Activated CD8-positive, alpha-beta memory T cell treated with anti-CD3 and anti-CD28 coated beads for 4 hours (primary cell): ENCODE measurements around the gene SOX6.

Experiments used
- DNase-seq, 2 donors: peaks; one replicate each; pipeline ENCODE4 v3.0.0-alpha.2; 2020; ENCODE audit warnings: low read depth in 2 of 2

Gene SOX6

GRCh38 chr11:16191212-16191867, 165.0 kb downstream of the SOX6 start:
- DNase-seq = no peak

- DNase-seq = no peak
Measured at GRCh38 chr11:16186680-16187079, 169.7 kb downstream of the SOX6 start.

GRCh38 chr11:16185042-16185441, 171.3 kb downstream of the SOX6 start:
- DNase-seq = no peak

GRCh38 chr11:16184588-16184987, 171.8 kb downstream of the SOX6 start:
- no peak for DNase-seq

- DNase-seq = no peak
Measured at GRCh38 chr11:16182553-16182952, 173.8 kb downstream of the SOX6 start.

GRCh38 chr11:16180868-16181267, 175.5 kb downstream of the SOX6 start:
- no peak for DNase-seq

GRCh38 chr11:16179676-16180075, 176.7 kb downstream of the SOX6 start:
- DNase-seq = no peak

GRCh38 chr11:16178273-16178672, 178.1 kb downstream of the SOX6 start:
- DNase-seq = no peak

GRCh38 chr11:16177688-16178087, 178.7 kb downstream of the SOX6 start:
- no peak for DNase-seq

GRCh38 chr11:16173798-16174197, 182.5 kb downstream of the SOX6 start:
- DNase-seq = no peak

GRCh38 chr11:16171882-16172281, 184.5 kb downstream of the SOX6 start:
- no peak for DNase-seq

- no peak for DNase-seq
Measured at GRCh38 chr11:16169956-16170847, 186.1 kb downstream of the SOX6 start.

- DNase-seq = no peak
Measured at GRCh38 chr11:16169541-16169940, 186.8 kb downstream of the SOX6 start.

GRCh38 chr11:16167706-16168487, 188.4 kb downstream of the SOX6 start:
- no peak for DNase-seq

- DNase-seq = no peak
Measured at GRCh38 chr11:16166571-16166970, 189.8 kb downstream of the SOX6 start.

- DNase-seq = no peak
Measured at GRCh38 chr11:16160146-16160545, 196.2 kb downstream of the SOX6 start.

- DNase-seq = no peak
Measured at GRCh38 chr11:16158426-16158994, 197.8 kb downstream of the SOX6 start.

GRCh38 chr11:16157327-16157726, 199.0 kb downstream of the SOX6 start:
- DNase-seq = no peak

GRCh38 chr11:16155448-16155847, 200.9 kb downstream of the SOX6 start:
- no peak for DNase-seq

- no peak for DNase-seq
Measured at GRCh38 chr11:16154715-16155396, 201.5 kb downstream of the SOX6 start.

- DNase-seq = no peak
Measured at GRCh38 chr11:16153951-16154350, 202.4 kb downstream of the SOX6 start.
